GM10266 (cell line): ENCODE data around the gene MNS1.
"Not testable (repeated sequence)": the region's sequence is repeated elsewhere in the genome, so short reads cannot be mapped to it uniquely, and the experiment has no call there.

Source experiments
- DNase-seq: peaks from one replicate; pipeline ENCODE4 v3.0.0; 2012; ENCODE audit errors: extremely low spot score
- TF ChIP-seq, protein P1 (sequence below): IDR thresholded peaks from 2 replicates; pipeline ENCODE4 v1.5.1; 2012; ENCODE audit warnings: mild to moderate bottlenecking, low read depth; ENCODE audit not compliant: control insufficient read depth, insufficient read depth; ENCODE audit errors: missing control alignments

The MNS1 gene

DNA sequence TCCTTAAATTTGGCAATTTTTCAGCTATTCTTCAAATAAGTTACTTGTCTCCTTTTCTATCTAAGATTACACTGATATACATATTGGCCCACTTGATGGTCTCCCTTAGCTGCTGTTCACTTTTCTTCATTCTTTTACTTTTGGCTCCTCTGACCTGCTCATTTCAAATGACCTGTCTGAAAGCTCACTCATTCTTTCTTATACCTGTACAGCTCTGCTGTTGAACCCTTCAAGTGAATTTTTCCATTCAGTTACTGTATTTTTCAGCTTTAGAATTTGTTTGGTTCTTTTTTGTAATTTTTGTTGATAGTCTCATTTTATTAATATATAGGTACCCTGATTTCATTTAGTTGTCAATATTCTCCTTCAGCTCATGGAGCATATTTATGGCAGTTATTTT is 39.7 kb downstream of the MNS1 start:
- TF ChIP-seq, protein P1, sequence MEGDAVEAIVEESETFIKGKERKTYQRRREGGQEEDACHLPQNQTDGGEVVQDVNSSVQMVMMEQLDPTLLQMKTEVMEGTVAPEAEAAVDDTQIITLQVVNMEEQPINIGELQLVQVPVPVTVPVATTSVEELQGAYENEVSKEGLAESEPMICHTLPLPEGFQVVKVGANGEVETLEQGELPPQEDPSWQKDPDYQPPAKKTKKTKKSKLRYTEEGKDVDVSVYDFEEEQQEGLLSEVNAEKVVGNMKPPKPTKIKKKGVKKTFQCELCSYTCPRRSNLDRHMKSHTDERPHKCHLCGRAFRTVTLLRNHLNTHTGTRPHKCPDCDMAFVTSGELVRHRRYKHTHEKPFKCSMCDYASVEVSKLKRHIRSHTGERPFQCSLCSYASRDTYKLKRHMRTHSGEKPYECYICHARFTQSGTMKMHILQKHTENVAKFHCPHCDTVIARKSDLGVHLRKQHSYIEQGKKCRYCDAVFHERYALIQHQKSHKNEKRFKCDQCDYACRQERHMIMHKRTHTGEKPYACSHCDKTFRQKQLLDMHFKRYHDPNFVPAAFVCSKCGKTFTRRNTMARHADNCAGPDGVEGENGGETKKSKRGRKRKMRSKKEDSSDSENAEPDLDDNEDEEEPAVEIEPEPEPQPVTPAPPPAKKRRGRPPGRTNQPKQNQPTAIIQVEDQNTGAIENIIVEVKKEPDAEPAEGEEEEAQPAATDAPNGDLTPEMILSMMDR: no peak
- DNase-seq: no peak

DNA sequence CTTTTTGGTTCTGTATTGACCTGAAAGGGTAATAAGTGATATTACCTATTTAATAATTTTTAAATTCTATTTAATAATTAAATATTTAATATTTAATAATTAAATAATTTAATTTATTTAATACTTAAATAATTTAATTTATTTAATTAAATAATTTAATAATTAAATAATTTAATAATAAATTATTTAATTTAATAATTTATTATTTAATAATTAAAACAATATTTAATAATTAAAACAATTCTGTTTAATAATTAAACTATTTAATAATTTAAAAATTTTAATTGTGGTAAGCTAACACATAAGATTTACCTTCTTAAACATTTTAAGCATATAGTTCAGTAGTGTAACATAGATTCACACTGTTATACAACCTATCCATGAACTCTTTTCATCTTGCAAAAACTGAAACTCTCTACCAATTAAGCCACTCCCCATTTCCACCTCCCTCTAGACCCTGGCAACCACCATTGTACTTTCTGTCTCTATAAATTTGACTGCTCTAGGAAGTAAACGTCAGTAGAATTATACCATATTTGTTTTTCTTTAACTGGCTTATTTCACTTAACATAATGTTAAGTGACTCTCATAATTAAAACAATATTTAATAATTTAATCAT is 51.7 kb downstream of the MNS1 start:
- not testable (repeated sequence) for DNase-seq

DNA sequence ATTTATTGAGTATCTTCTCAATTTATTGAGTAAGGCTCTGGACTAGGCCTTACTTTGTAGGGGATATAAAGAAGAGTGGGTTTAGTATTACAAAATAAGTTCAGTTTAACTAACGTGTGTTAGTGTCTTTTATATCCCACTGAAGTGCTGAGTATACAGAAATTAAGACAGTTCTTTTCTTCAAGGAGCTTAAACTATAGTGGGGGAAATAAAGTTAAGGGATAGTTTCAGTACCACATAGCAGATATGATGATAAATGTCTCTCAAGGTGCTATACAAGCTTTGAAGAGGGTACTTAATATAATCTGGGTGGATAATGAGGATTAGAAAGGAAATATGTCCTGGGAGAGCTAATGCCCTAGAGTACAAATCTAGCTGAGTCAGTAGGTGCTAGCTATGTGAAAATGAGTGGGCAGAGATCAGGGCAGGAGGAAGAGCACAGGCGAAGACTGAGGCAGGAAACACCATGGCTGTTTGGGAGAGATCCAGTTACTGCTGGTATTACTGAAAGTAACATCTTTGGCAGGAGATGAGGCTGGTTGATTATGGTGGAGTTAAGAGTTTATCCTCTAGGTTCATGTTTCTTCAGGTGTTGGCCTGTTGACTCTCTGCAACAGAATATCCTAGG is 53.7 kb downstream of the MNS1 start:
- TF ChIP-seq, protein P1: no peak
- DNase-seq: no peak

DNA sequence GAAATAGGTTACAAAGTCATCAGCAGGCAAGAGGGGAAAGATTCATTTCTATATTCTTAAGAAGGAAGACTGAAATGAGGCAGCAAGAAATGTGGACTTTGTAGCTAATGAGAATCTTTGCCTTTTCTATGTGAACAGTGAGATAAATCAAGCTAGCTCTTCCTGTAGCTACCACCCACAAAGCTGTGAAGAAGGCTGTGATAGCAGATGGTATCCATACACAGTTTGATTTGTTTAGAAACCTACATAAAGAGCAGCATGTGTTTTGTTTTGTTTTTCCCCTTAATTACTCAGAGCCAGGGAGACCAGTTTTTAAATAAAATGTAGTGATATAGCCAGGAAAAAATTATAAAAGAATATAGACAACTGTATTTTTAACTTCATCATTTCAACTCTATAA is 54.2 kb downstream of the MNS1 start:
- no peak for DNase-seq
- TF ChIP-seq, protein P1: no peak

DNA sequence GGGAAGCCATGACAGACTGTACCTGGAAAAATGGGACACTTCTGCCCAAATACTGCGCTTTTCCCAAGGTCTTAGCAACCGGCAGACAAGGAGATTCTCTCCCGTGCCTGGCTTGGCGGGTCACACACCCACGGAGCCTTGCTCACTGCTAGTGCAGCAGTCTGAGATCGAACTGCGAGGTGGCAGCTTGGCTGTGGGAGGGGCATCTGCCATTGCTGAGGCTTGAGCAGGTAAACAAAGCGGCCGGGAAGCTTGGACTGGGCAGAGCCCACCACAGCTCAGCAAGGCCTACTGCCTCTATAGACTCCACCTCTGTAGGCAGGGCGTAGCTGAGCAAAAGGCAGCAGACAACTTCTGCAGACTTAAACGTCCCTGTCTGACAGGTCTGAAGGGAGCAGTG is 65.7 kb downstream of the MNS1 start:
- DNase-seq: not testable (repeated sequence)

DNA sequence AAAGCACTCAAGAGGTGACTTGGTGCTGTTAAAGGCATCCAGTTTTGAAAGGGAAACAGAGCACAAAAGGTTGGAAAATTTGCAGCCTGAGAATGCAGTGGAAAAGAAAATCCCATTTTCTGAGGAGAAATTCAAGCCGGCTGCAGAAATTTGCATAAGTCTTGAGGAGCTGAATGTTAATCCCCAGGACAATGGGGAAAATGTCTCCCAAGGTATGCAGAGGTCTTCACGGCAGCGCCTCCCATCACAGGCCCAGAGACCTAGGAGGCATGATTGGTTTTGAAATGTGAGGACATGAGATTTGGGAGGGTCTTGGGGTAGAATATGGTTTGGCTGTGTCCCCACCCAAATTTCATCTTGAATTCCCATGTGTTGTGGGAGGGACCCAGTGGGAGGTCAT is 67.6 kb downstream of the MNS1 start:
- not testable (repeated sequence) for DNase-seq

DNA sequence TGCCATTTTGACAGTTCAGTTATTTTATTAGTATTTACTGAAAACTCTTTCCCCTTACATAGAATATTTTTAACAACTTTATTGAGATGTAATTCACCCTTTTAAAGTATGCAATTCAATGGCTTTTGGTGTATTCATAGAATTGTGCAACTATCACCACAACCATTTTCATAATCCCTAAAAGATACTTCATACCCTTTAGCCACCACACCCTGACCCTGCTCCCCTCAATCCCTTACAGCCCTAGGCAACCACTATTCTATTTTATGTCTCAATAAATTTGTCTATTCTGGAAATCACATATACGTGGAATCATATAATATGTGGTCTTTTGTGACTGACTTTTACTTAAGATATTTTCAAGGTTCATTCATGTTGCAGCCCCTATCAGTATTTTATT is 70.0 kb downstream of the MNS1 start:
- TF ChIP-seq, protein P1: no peak
- no peak for DNase-seq

DNA sequence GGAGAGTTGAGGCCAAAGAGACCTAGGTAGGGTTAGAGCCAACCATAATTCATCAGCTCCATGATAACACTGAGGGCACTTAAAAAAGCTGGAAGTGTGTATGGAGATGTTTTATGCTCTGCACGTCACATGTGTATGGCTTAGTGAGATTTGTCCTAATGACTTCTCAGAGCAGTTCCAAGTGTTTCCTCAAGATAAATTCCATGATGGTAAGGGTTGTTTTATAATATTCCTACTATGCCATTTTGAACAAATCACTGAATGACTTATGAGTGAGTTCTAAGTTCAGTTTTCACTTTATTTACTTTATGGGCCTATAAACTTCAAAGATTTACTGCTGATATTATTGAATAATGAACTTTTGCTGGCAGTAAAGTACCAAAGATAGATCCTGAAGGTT is 71.7 kb downstream of the MNS1 start:
- no peak for DNase-seq
- TF ChIP-seq, protein P1: no peak

DNA sequence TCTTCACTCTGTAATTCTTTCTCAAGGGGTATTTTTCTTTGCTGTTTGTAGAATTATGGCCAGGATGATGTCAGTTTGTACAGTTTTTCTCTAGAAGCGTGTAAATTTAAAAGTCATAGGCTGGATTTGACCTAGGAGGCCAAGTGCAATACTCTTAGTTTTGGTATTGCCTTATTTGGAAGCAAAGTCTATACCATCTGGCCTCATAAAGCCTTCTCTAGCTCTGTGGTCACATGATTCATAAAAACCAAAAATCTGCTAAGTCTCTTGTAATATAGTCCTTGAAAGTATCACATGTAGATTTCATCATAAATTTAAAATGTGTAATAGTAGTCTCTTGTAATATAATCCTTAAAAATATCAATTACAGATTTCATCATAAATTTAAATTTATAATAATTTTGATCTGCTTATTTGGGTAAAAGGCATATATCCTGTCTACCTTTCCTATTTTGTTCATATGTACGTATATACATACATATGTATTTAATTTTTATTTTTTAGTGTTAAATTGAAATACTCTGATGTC is 74.1 kb downstream of the MNS1 start:
- TF ChIP-seq, protein P1: no peak
- no peak for DNase-seq
